H9 (cell line): ENCODE data around the gene WBP1L. TPM values are rescaled to one million over a fixed set of nuclear protein-coding genes. Genes with fewer than 3 reads are reported as not detected.

Experiments
- DNase-seq: peaks from one replicate; pipeline ENCODE4 v3.0.0-alpha.2; 2017
- H2AFZ ChIP-seq: one replicate; pipeline ENCODE4 v1.6.1; 2013; ENCODE audit warnings: mild to moderate bottlenecking, low read length, control low read depth, moderate library complexity
- H2AK5ac ChIP-seq: 2 replicates; pipeline ENCODE4 v1.6.1; 2013; ENCODE audit warnings: low read length, control low read depth, mixed read lengths; ENCODE audit not compliant: insufficient read length
- H2BK120ac ChIP-seq: one replicate; pipeline ENCODE4 v1.6.1; 2013; ENCODE audit warnings: low read depth, mild to moderate bottlenecking, low read length, control low read depth, inconsistent platforms; ENCODE audit not compliant: poor library complexity, severe bottlenecking
- H2BK12ac ChIP-seq: 2 replicates; pipeline ENCODE4 v1.6.1; 2013; ENCODE audit warnings: low read length, control low read depth, mixed read lengths, low read depth; ENCODE audit not compliant: insufficient read length
- H2BK15ac ChIP-seq: 2 replicates; pipeline ENCODE4 v1.6.1; 2013; ENCODE audit warnings: low read depth, low read length, control low read depth
- H2BK20ac ChIP-seq: one replicate; pipeline ENCODE4 v1.6.1; 2013; ENCODE audit warnings: low read depth, mild to moderate bottlenecking, low read length, control low read depth, inconsistent platforms; ENCODE audit not compliant: poor library complexity, severe bottlenecking
- H2BK5ac ChIP-seq: 2 replicates; pipeline ENCODE4 v1.6.1; 2013; ENCODE audit warnings: low read length, control low read depth, mixed read lengths; ENCODE audit not compliant: insufficient read length
- H3K14ac ChIP-seq: 2 replicates; pipeline ENCODE4 v1.6.1; 2013; ENCODE audit warnings: low read length, control low read depth; ENCODE audit not compliant: insufficient read depth
- H3K18ac ChIP-seq: 2 replicates; pipeline ENCODE4 v1.6.1; 2013; ENCODE audit warnings: low read depth, mild to moderate bottlenecking, mixed read lengths, low read length, control low read depth; ENCODE audit not compliant: insufficient read length
- H3K23ac ChIP-seq: 2 replicates; pipeline ENCODE4 v1.6.1; 2013; ENCODE audit warnings: low read length, control low read depth, mixed read lengths, low read depth; ENCODE audit not compliant: insufficient read length
- H3K23me2 ChIP-seq: 2 replicates; pipeline ENCODE4 v1.6.1; 2013; ENCODE audit warnings: low read depth, mild to moderate bottlenecking, mixed read lengths, low read length, control low read depth; ENCODE audit not compliant: insufficient read length, poor library complexity, severe bottlenecking
- H3K27ac ChIP-seq: 2 replicates; pipeline ENCODE4 v1.5.1; 2013; ENCODE audit warnings: low read length, control low read depth, mixed read lengths, low read depth; ENCODE audit not compliant: insufficient read length
- H3K27me3 ChIP-seq: 2 replicates; pipeline ENCODE4 v1.6.1; 2013; ENCODE audit warnings: low read length, control low read depth, inconsistent platforms; ENCODE audit not compliant: insufficient read depth
- H3K4ac ChIP-seq: 2 replicates; pipeline ENCODE4 v1.6.1; 2013; ENCODE audit warnings: low read depth, mild to moderate bottlenecking, control low read depth, inconsistent platforms, low read length, moderate library complexity
- H3K4me1 ChIP-seq: 2 replicates; pipeline ENCODE4 v1.6.1; 2013; ENCODE audit warnings: low read length, control low read depth, inconsistent platforms; ENCODE audit not compliant: insufficient read depth
- H3K4me2 ChIP-seq: 2 replicates; pipeline ENCODE4 v1.6.1; 2013; ENCODE audit warnings: low read length, control low read depth, mixed read lengths; ENCODE audit not compliant: insufficient read length, insufficient read depth
- H3K56ac ChIP-seq: 2 replicates; pipeline ENCODE4 v1.6.1; 2013; ENCODE audit warnings: low read depth, mild to moderate bottlenecking, mixed read lengths, low read length, control low read depth; ENCODE audit not compliant: insufficient read length
- H3K79me1 ChIP-seq: 2 replicates; pipeline ENCODE4 v1.6.1; 2013; ENCODE audit warnings: low read depth, mild to moderate bottlenecking, moderate library complexity, low read length, control low read depth, inconsistent platforms; ENCODE audit not compliant: insufficient read depth, poor library complexity, severe bottlenecking
- H3K79me2 ChIP-seq: 2 replicates; pipeline ENCODE4 v1.6.1; 2013; ENCODE audit warnings: low read length, control low read depth, inconsistent platforms; ENCODE audit not compliant: insufficient read depth
- H3K9ac ChIP-seq: 2 replicates; pipeline ENCODE4 v1.6.1; 2013; ENCODE audit warnings: low read length, control low read depth, mixed read lengths; ENCODE audit not compliant: insufficient read length; ENCODE audit errors: extremely low read depth
- H3K9me3 ChIP-seq: one replicate; pipeline ENCODE4 v1.6.1; 2013; ENCODE audit warnings: low read depth, low read length, inconsistent platforms; ENCODE audit not compliant: control insufficient read depth
- H3T11ph ChIP-seq: one replicate; pipeline ENCODE4 v1.6.1; 2013; ENCODE audit warnings: mild to moderate bottlenecking, low read length, control low read depth, inconsistent platforms
- H4K20me1 ChIP-seq: one replicate; pipeline ENCODE4 v1.6.1; 2013; ENCODE audit not compliant: control insufficient read depth, insufficient read length, insufficient read depth
- H4K5ac ChIP-seq: 2 replicates; pipeline ENCODE4 v1.6.1; 2013; ENCODE audit warnings: low read depth, mild to moderate bottlenecking, mixed read lengths, low read length, control low read depth; ENCODE audit not compliant: insufficient read length
- H4K8ac ChIP-seq: replicated peaks from 2 replicates; pipeline ENCODE4 v1.6.1; 2013; ENCODE audit warnings: low read length, control low read depth, mixed read lengths, low read depth; ENCODE audit not compliant: insufficient read length
- H4K91ac ChIP-seq: 2 replicates; pipeline ENCODE4 v1.6.1; 2013; ENCODE audit warnings: low read depth, mild to moderate bottlenecking, moderate library complexity, mixed read lengths, low read length, control low read depth; ENCODE audit not compliant: insufficient read length
- H3K27ac Mint-ChIP-seq, 3 experiments: 2 replicates in 2 of 3; 3 replicates in 1 of 3; pipeline ENCODE4 v1.8.0; 2020 to 2021; ENCODE audit warnings: mixed read lengths in 3 of 3, mild to moderate bottlenecking in 1 of 3, moderate library complexity in 1 of 3
- H3K27me3 Mint-ChIP-seq: 2 replicates; pipeline ENCODE4 v1.8.0; 2021; ENCODE audit warnings: low read depth, mild to moderate bottlenecking, moderate library complexity, mixed read lengths
- H3K36me3 Mint-ChIP-seq, 3 experiments: 2 replicates in 2 of 3; 3 replicates in 1 of 3; pipeline ENCODE4 v1.8.0; 2020 to 2021; ENCODE audit warnings: low read depth in 3 of 3, mixed read lengths in 3 of 3; ENCODE audit not compliant: insufficient read depth in 1 of 3
- H3K4me1 Mint-ChIP-seq, 2 experiments: 2 replicates each; pipeline ENCODE4 v1.8.0; 2020; ENCODE audit warnings: mixed read lengths in 2 of 2
- H3K4me3 Mint-ChIP-seq, 2 experiments: 2 replicates in 1 of 2; 3 replicates in 1 of 2; pipeline ENCODE4 v1.8.0; 2020 to 2021; ENCODE audit warnings: mild to moderate bottlenecking in 2 of 2, mixed read lengths in 2 of 2, moderate library complexity in 1 of 2
- H3K9me3 Mint-ChIP-seq, 2 experiments: 2 replicates in 1 of 2; 3 replicates in 1 of 2; pipeline ENCODE4 v1.8.0; 2020; ENCODE audit warnings: mild to moderate bottlenecking in 2 of 2, mixed read lengths in 2 of 2, moderate library complexity in 1 of 2
- WGBS: extraction: QIAGEN DNeasy Blood & Tissue Kit; methylation state at CpG from one replicate; pipeline ENCODE4 v1.1.7; 2013; ENCODE audit warnings: missing lambda C conversion rate, low lambda C conversion rate, mixed read lengths; ENCODE audit not compliant: insufficient read length; ENCODE audit errors: extremely low coverage; 5-methylcytosine and 5-hydroxymethylcytosine counted together
- total RNA-seq: library from RNA; stranded (reverse); gene quantifications from 2 replicates; pipeline ENCODE4 v1.2.1, GENCODE V29; 2021
- TF ChIP-seq, protein P1 (sequence below): fragments of 200-600 bp; sonication (generic); conservative IDR thresholded peaks from 3 replicates; pipeline ENCODE4 v1.8.0; 2021; ENCODE audit warnings: antibody characterized with exemption, mild to moderate bottlenecking

Gene WBP1L
- total RNA-seq, 1 experiment from 2014 or later: 23.8 TPM

DNA sequence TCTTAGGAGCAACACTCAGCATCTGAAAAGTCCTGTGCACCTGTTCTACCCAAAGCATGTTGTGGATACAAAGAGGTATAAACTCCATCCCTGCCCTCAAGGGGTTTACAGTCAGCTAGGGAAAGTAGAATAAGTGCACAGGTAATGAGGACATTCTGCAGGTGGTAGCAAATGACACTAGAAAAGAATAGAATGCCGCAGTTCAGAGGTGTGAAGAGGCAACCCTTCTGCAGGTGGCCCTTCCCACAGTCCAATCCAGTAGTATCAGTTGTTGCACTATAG is 36.7 kb downstream of the WBP1L start:
- H3K36me3 Mint-ChIP-seq: no peaks in the 10 kb centered on the region

More for the DNA sequence above, 36.7 kb downstream of the WBP1L start:
- Histone ChIP-seq H3K9me3 (no peaks in the 10 kb centered on the region), H3K18ac (no peak overlapping the region), H3K4me1 (peaks cover 30% of the 10 kb centered on the region; the same call in 1 of the 2 replicates), H4K5ac (no peak overlapping the region), H3K23me2 (no peaks in the 10 kb centered on the region), H3K27me3 (no peaks in the 10 kb centered on the region), H3K79me2 (no peaks in the 10 kb centered on the region), H3K4ac (no peak overlapping the region), H2BK15ac (no peak overlapping the region), H3K56ac (no peak overlapping the region), H2BK20ac (no peak overlapping the region), H2BK5ac (no peak overlapping the region), H2BK12ac (no peak overlapping the region), H4K8ac (no peak overlapping the region), H3K79me1 (no peaks in the 10 kb centered on the region), H2AFZ (no peak overlapping the region), H3K4me2 (no peak overlapping the region), H3K27ac (no peak overlapping the region), H2AK5ac (no peak overlapping the region), H3K14ac (no peak overlapping the region), H3T11ph (no peak overlapping the region), H2BK120ac (no peak overlapping the region), H3K23ac (no peak overlapping the region), H4K91ac (no peak overlapping the region), H3K9ac (no peak overlapping the region), H4K20me1 (no peaks in the 10 kb centered on the region)
- no peak for DNase-seq
- no peaks in the 10 kb centered on the region for H3K9me3 Mint-ChIP-seq
- no CpG with 5 or more reads among the region's 1 CpG for WGBS
- no peak overlapping the region for H3K27ac Mint-ChIP-seq
- TF ChIP-seq, protein P1, sequence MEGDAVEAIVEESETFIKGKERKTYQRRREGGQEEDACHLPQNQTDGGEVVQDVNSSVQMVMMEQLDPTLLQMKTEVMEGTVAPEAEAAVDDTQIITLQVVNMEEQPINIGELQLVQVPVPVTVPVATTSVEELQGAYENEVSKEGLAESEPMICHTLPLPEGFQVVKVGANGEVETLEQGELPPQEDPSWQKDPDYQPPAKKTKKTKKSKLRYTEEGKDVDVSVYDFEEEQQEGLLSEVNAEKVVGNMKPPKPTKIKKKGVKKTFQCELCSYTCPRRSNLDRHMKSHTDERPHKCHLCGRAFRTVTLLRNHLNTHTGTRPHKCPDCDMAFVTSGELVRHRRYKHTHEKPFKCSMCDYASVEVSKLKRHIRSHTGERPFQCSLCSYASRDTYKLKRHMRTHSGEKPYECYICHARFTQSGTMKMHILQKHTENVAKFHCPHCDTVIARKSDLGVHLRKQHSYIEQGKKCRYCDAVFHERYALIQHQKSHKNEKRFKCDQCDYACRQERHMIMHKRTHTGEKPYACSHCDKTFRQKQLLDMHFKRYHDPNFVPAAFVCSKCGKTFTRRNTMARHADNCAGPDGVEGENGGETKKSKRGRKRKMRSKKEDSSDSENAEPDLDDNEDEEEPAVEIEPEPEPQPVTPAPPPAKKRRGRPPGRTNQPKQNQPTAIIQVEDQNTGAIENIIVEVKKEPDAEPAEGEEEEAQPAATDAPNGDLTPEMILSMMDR: no peak
- no peaks in the 10 kb centered on the region; the same call in 1 of the 2 replicates for H3K27me3 Mint-ChIP-seq
- peaks cover 53 to 58% of the 10 kb centered on the region in 2 experiments for H3K4me1 Mint-ChIP-seq
- H3K4me3 Mint-ChIP-seq: no peak overlapping the region
